Endothelial cell of umbilical vein (primary cell): ENCODE measurements around the gene SYCP3. TPM values are rescaled to one million over a fixed set of nuclear protein-coding genes. Genes with fewer than 3 reads are reported as not detected.

Source experiments
- BruUV-seq: library from RNA; stranded (reverse); fragments of 400-500 nt; replicated peaks from 2 replicates; lab custom pipeline; 2021; lab: Mats Ljungman, UMichigan
- CTCF ChIA-PET: fragments of 300-600, 350-600 bp; sonication (Branson Sonifier 250); formaldehyde crosslinking; loops from one replicate; lab custom pipeline; 2021; ENCODE audit warnings: antibody characterized with exemption, inconsistent platforms; lab: Charles Lee
- POLR2A ChIA-PET: fragments of 300-600, 350-600 bp; sonication (Branson Sonifier 250); formaldehyde crosslinking; loops from one replicate; lab custom pipeline; 2021; ENCODE audit warnings: antibody characterized with exemption, inconsistent platforms; lab: Charles Lee
- DNase-seq: peaks from one replicate; pipeline ENCODE4 v3.0.0-alpha.2; 2011; ENCODE audit warnings: low read depth, low spot score
- FAIRE-seq: peaks from 2 replicates; lab custom pipeline; 2011; peaks lifted over from hg19 to GRCh38; lab: Jason Lieb, UNC
- H2AFZ ChIP-seq: 2 replicates; pipeline ENCODE4 v1.6.0; 2012; ENCODE audit warnings: low read depth, low read length, control low read depth, inconsistent platforms
- H3K27ac ChIP-seq: 2 replicates; pipeline ENCODE4 v1.5.1; 2011; ENCODE audit warnings: low read depth, mild to moderate bottlenecking, control low read depth, low read length, moderate library complexity; ENCODE audit not compliant: insufficient read depth
- H3K27me3 ChIP-seq, 2 experiments: 2 replicates each; pipeline versions ENCODE4 v1.6.0 to v1.6.1; 2011; ENCODE audit warnings: low read length in 2 of 2, mixed read lengths in 1 of 2; ENCODE audit not compliant: control insufficient read depth in 2 of 2, insufficient read depth in 2 of 2
- H3K36me3 ChIP-seq, 2 experiments: 2 replicates in 1 of 2; 3 replicates in 1 of 2; pipeline ENCODE4 v1.5.1; 2011; ENCODE audit warnings: low read length in 2 of 2, mild to moderate bottlenecking in 1 of 2, moderate library complexity in 1 of 2; ENCODE audit not compliant: control insufficient read depth in 2 of 2, insufficient read depth in 2 of 2; ENCODE audit errors: extremely low read depth in 1 of 2
- H3K4me1 ChIP-seq: 3 replicates; pipeline ENCODE4 v1.5.1; 2011; ENCODE audit warnings: mild to moderate bottlenecking, low read length; ENCODE audit not compliant: control insufficient read depth, insufficient read depth; ENCODE audit errors: extremely low read depth
- H3K4me2 ChIP-seq: 2 replicates; pipeline ENCODE4 v1.6.1; 2011; ENCODE audit warnings: low read length, control low read depth, mixed read lengths; ENCODE audit not compliant: insufficient read depth
- H3K4me3 ChIP-seq, 3 experiments: fragments of 200-600 bp in 1 of 3; sonication (generic), shearing (Covaris generic) in 1 of 3; replicated peaks in 1 of 3; 2 replicates each; pipeline ENCODE4 v1.5.1; 2011 to 2016; ENCODE audit warnings: control low read depth in 3 of 3, low read length in 3 of 3, mild to moderate bottlenecking in 2 of 3, inconsistent platforms in 1 of 3, low read depth in 1 of 3, moderate library complexity in 1 of 3; ENCODE audit not compliant: insufficient read depth in 1 of 3
- H3K79me2 ChIP-seq: 2 replicates; pipeline ENCODE4 v1.6.0; 2012; ENCODE audit warnings: low read length, inconsistent platforms; ENCODE audit not compliant: control insufficient read depth, insufficient read depth
- H3K9ac ChIP-seq: replicated peaks from 2 replicates; pipeline ENCODE3; 2011; ENCODE audit warnings: low read length, control low read depth; ENCODE audit not compliant: insufficient read depth; ENCODE audit errors: extremely low read depth
- H3K9me1 ChIP-seq: replicated peaks from 3 replicates; pipeline ENCODE4 v1.6.0; 2011; ENCODE audit warnings: mild to moderate bottlenecking, low read length; ENCODE audit not compliant: control insufficient read depth, insufficient read depth; ENCODE audit errors: extremely low read depth
- H3K9me3 ChIP-seq: replicated peaks from 2 replicates; pipeline ENCODE4 v1.5.1; 2012; ENCODE audit warnings: low read length, inconsistent platforms; ENCODE audit not compliant: control insufficient read depth, insufficient read depth
- H4K20me1 ChIP-seq: replicated peaks from 2 replicates; pipeline ENCODE3; 2011; ENCODE audit warnings: mild to moderate bottlenecking, low read length; ENCODE audit not compliant: control insufficient read depth, insufficient read depth; ENCODE audit errors: extremely low read depth
- EZH2 ChIP-seq: IDR thresholded peaks from 2 replicates; pipeline ENCODE4 v1.6.1; 2012; ENCODE audit warnings: borderline replicate concordance, low read depth, mild to moderate bottlenecking, moderate library complexity, low read length, inconsistent platforms; ENCODE audit not compliant: severe bottlenecking
- FOS ChIP-seq: IDR thresholded peaks from 2 replicates; pipeline ENCODE4 v1.6.1; 2011; ENCODE audit warnings: mild to moderate bottlenecking, low read length, moderate library complexity, borderline replicate concordance; ENCODE audit not compliant: insufficient read depth
- GATA2 ChIP-seq: IDR thresholded peaks from 2 replicates; pipeline ENCODE4 v1.7.0; 2011; ENCODE audit warnings: low read depth, mild to moderate bottlenecking, moderate library complexity, mixed read lengths, low read length; ENCODE audit not compliant: insufficient read length, insufficient read depth
- JUN ChIP-seq: IDR thresholded peaks from 2 replicates; pipeline ENCODE4 v1.6.1; 2011; ENCODE audit warnings: borderline replicate concordance, low read depth; ENCODE audit not compliant: insufficient read length, insufficient read depth
- MYC ChIP-seq: IDR thresholded peaks from one replicate; pipeline ENCODE4 v1.6.1; 2011; ENCODE audit warnings: mild to moderate bottlenecking, low read depth, low read length
- POLR2A ChIP-seq: IDR thresholded peaks from 2 replicates; pipeline ENCODE4 v1.6.1; 2012; ENCODE audit warnings: low read depth, mild to moderate bottlenecking, control low read depth, low read length
- POLR2AphosphoS5 ChIP-seq: IDR thresholded peaks from 2 replicates; pipeline ENCODE4 v1.6.1; 2012; ENCODE audit warnings: low read depth, mild to moderate bottlenecking, control low read depth, low read length, moderate library complexity; ENCODE audit not compliant: insufficient read depth
- dilution Hi-C: fragments of 300-500 bp; cut with MboI; formaldehyde crosslinking; loops from one replicate; pipeline ENCODE4 v1.15.0; 2019; ENCODE audit warnings: low sequenced_read_pairs; ENCODE audit not compliant: extremely low pct_ligation_motif_present
- intact Hi-C: fragments of 100-400 bp; cut with micrococcal nuclease; formaldehyde crosslinking; loops from one replicate; pipeline ENCODE4 v1.10.0; 2022
- polyA plus RNA-seq, 4 experiments: library from polyadenylated mRNA; depleted of rRNA in 3 of 4; stranded (reverse) in 3 of 4; unstranded in 1 of 4; fragments of >200 nt; gene quantifications; 2 replicates each; pipeline versions ENCODE4 v1.2.1 to v1.2.3, GENCODE V29; 2011 to 2012; ENCODE audit warnings: missing spikeins in 1 of 4
- total RNA-seq: library from RNA; stranded (reverse); gene quantifications from 2 replicates; pipeline ENCODE4 v1.2.3, GENCODE V29; 2021
- TF ChIP-seq, protein P1 (sequence below), 2 donors: IDR thresholded peaks; 1 replicate in 1 of 2; 2 replicates in 1 of 2; pipeline ENCODE4 v1.5.1; 2011; ENCODE audit warnings: low read length in 2 of 2, mild to moderate bottlenecking in 2 of 2, moderate library complexity in 2 of 2, control low read depth in 1 of 2, inconsistent platforms in 1 of 2, low read depth in 1 of 2; ENCODE audit not compliant: insufficient read depth in 1 of 2; ENCODE audit errors: extremely low read depth in 1 of 2
- TF ChIP-seq, protein P2 (sequence below): IDR thresholded peaks from 2 replicates; pipeline ENCODE4 v1.6.1; 2011; ENCODE audit not compliant: insufficient read depth, insufficient read length

The SYCP3 gene
- total and polyA plus RNA-seq, 2 donors (not counting 3 experiments of a cell fraction or from before 2014, with no cell fraction given) = 0.29 TPM; not detected in 1

DNA sequence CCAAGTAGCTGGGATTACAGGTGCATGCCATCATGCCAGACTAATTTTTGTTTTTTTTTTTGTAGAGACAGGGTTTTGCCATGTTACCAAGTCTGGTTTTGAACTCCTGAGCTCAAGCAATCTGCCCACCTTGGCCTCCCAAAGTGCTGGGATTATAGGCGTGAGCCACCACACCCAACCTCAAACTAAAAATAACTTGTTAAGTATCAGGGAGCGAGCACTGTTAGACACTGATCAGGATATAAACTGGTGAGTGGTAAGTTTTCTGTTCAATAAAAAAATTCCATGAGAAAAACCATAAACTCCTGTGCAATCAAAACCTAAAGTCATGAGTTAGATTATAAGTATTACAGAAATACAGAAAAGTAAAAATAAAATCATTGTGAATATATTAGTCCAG, 44.6 kb upstream of the SYCP3 start:
- FAIRE-seq (no peak), DNase-seq (no peak)
- no peaks in the 10 kb centered on the region for H3K79me2 ChIP-seq
- ChIA-PET POLR2A (no interaction called here), CTCF (interaction anchor here (1.3 to 2.2 kb wide), 5 partner anchors 9 to 369 kb away, joined by 4 to 14 read pairs (median 7); partner anchors contain the start of gene GNPTAB)
- H2AFZ ChIP-seq = no peak overlapping the region
- H3K4me3 ChIP-seq = no peak overlapping the region
- H3K4me1 ChIP-seq = no peaks in the 10 kb centered on the region
- no peaks in the 10 kb centered on the region for H3K9me3 ChIP-seq
- no peak overlapping the region for H3K4me2 ChIP-seq
- intact Hi-C loops (no loop called here), dilution Hi-C loops (no loop called here)
- no peak overlapping the region for H3K27ac ChIP-seq
- TF ChIP-seq, protein P1, sequence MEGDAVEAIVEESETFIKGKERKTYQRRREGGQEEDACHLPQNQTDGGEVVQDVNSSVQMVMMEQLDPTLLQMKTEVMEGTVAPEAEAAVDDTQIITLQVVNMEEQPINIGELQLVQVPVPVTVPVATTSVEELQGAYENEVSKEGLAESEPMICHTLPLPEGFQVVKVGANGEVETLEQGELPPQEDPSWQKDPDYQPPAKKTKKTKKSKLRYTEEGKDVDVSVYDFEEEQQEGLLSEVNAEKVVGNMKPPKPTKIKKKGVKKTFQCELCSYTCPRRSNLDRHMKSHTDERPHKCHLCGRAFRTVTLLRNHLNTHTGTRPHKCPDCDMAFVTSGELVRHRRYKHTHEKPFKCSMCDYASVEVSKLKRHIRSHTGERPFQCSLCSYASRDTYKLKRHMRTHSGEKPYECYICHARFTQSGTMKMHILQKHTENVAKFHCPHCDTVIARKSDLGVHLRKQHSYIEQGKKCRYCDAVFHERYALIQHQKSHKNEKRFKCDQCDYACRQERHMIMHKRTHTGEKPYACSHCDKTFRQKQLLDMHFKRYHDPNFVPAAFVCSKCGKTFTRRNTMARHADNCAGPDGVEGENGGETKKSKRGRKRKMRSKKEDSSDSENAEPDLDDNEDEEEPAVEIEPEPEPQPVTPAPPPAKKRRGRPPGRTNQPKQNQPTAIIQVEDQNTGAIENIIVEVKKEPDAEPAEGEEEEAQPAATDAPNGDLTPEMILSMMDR (IDR thresholded peaks at IDR 0.05; ENCODE audit: extremely low read depth in 1 of 2, insufficient read depth in 1 of 2, low read depth in 1 of 2, low read length in 2 of 2) = no peak
- TF ChIP-seq POLR2A (no peak), GATA2 (no peak), MYC (no peak), EZH2 (no peak), POLR2AphosphoS5 (no peak), JUN (no peak), FOS (no peak)
- TF ChIP-seq, protein P2, sequence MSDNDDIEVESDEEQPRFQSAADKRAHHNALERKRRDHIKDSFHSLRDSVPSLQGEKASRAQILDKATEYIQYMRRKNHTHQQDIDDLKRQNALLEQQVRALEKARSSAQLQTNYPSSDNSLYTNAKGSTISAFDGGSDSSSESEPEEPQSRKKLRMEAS = no peak
- no peak overlapping the region for H3K9ac ChIP-seq
- no TSS peak for BruUV-seq
- no peaks in the 10 kb centered on the region for H3K36me3 ChIP-seq
- no peaks in the 10 kb centered on the region for H3K27me3 ChIP-seq
- H3K9me1 ChIP-seq = no peaks in the 10 kb centered on the region
- no peaks in the 10 kb centered on the region for H4K20me1 ChIP-seq
